ENCODE data around the gene NPEPPS. TPM values are rescaled to one million over a fixed set of nuclear protein-coding genes. Genes with fewer than 3 reads are reported as not detected.

The NPEPPS gene
- total RNA-seq, 8 experiments from 2014 or later = 57.4 to 132 (median 72.7) TPM

- Histone ChIP-seq H3K4me3 (no peak overlapping the region), H3K4me1 (replicated peaks in 1 of 2) (no peaks in the 10 kb centered on the region), H3K27ac (no peak overlapping the region)
- WGBS, 10 experiments = 43 to 100% (median 86%) methylated on average over 1 to 2 of the region's 2 CpGs; no CpG with 5 or more reads in 1 of the 10 experiments
- in situ Hi-C loops (cut with MboI; ENCODE audit: low pct_unique_long_range_greater_than_20kb in 2 of 9, low sequenced_read_pairs in 9 of 9, unreplicated experiment in 9 of 9) = no loop called here
- peak in 2 of 8 experiments; percentile 3 to 13 for ATAC-seq (replicated peaks in 6 of 8)
Measured at GRCh38 chr17:47622180-47622549, 91.3 kb downstream of the NPEPPS start.

DNA sequence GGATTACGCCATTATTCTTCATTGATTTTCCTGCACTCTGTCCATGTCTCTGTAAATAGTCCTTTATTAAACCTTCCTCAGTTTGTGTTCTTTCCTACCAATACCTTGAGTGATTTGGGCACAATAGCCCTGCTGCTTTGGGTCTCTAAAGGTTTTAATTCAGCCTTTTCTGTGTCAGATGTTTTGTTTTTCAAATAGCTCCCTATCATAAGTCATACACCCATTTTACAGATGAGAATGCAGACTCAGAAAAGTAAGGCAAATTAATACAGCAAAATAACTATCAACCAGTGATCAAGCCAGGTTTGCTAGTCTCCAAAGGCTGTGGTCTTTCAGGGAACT is 93.8 kb downstream of the NPEPPS start:
- H3K4me1 ChIP-seq (replicated peaks in 1 of 2) = no peaks in the 10 kb centered on the region
- H3K27ac ChIP-seq = no peak overlapping the region
- WGBS, 10 experiments = 0 to 100% (median 67%) methylated on average over 1 of the region's 1 CpG; no CpG with 5 or more reads in 3 of the 10 experiments
- in situ Hi-C loops (cut with MboI; ENCODE audit: low pct_unique_long_range_greater_than_20kb in 2 of 9, low sequenced_read_pairs in 9 of 9, unreplicated experiment in 9 of 9) = no loop called here
- H3K4me3 ChIP-seq = no peak overlapping the region
- no peak for ATAC-seq (replicated peaks in 6 of 8)

DNA sequence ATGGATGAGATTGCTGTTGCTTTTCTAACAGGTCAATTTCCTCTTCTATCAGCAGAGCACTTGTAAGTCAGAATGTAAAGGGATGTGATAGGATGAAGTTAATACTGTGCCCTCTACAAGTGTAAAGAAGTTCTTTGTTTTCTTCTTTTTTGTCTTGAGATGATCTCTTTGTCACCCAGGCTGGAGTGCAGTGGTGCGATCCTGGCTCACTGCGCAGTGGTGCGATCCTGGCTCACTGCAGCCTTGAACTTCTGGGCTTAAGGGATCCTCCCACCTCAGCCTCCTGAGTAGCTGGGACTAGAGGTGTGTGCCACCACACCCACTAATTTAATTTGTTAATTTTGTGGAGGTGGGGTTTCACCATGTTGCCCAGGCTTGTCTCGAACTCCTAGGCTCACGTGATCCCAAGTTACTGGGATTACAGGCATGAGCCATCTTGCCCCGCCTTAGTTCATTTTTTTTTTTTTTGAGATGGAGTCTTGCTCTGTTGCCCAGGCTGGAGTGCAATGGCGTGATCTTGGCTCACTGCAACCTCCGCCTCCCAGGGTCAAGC is 97.2 kb downstream of the NPEPPS start:
- H3K27ac ChIP-seq = no peak overlapping the region
- peak in 1 of 8 experiments; percentile 66 for ATAC-seq (replicated peaks in 6 of 8)
- no peak overlapping the region for H3K4me3 ChIP-seq
- in situ Hi-C loops (cut with MboI; ENCODE audit: low pct_unique_long_range_greater_than_20kb in 2 of 9, low sequenced_read_pairs in 9 of 9, unreplicated experiment in 9 of 9) = no loop called here
- H3K4me1 ChIP-seq (replicated peaks in 1 of 2) = no peaks in the 10 kb centered on the region
- 86 to 100% (median 100%) methylated on average over 1 to 7 of the region's 8 CpGs; no CpG with 5 or more reads in 1 of the 10 experiments for WGBS, 10 experiments

- H3K4me1 ChIP-seq (replicated peaks in 1 of 2) = no peaks in the 10 kb centered on the region
- H3K27ac ChIP-seq = no peak overlapping the region
- H3K4me3 ChIP-seq = no peak overlapping the region
- 20 to 83% (median 69%) methylated on average over 1 to 5 of the region's 5 CpGs; no CpG with 5 or more reads in 1 of the 10 experiments for WGBS, 10 experiments
- ATAC-seq (replicated peaks in 6 of 8) = no peak
- in situ Hi-C loops (cut with MboI; ENCODE audit: low pct_unique_long_range_greater_than_20kb in 2 of 9, low sequenced_read_pairs in 9 of 9, unreplicated experiment in 9 of 9) = no loop called here
Measured at GRCh38 chr17:47629826-47630225, 98.9 kb downstream of the NPEPPS start.

DNA sequence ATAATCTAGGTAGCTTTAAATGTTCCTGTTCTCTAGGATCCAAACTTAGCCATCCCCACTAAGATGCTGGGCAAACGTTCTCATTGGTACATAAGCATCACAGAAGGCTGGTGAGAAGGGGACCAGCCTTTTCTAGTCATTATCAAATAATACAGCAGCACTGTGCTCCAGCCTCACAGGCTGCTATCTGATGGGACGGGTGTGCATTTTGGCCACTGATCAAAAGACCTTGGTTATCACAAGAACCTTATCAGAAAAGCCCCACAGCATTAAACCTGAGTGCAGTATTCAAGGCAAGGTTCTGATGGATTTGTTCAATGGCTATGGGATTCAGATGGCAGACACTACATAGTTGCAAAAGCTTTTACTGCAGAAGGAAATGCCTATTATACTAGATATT is 99.7 kb downstream of the NPEPPS start:
- ATAC-seq (replicated peaks in 6 of 8) = no peak
- in situ Hi-C loops (cut with MboI; ENCODE audit: low pct_unique_long_range_greater_than_20kb in 2 of 9, low sequenced_read_pairs in 9 of 9, unreplicated experiment in 9 of 9) = no loop called here
- 38 to 92% (median 70%) methylated on average over 1 to 2 of the region's 2 CpGs; no CpG with 5 or more reads in 4 of the 10 experiments for WGBS, 10 experiments
- H3K4me1 ChIP-seq (replicated peaks in 1 of 2) = no peaks in the 10 kb centered on the region
- H3K4me3 ChIP-seq = no peak overlapping the region
- no peak overlapping the region for H3K27ac ChIP-seq

DNA sequence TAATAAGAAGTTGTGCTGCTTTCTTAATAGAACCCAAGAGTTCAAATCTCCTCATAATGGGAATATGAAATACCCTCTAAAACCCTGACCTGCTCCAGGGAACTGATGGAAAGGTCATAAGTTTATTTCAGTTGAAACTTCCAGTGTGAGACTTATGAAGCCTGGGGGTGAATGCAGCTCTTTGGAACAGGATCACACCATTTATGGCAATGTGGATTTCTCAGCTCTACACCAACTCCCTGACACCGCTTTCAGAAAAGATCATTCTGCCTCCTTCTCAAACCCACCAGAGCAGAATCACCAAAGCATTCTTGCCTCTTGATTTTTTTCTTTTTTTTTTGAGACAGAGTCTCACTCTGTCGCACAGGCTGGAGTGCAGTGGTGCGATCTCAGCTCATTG is 102.1 kb downstream of the NPEPPS start:
- Histone ChIP-seq H3K4me1 (replicated peaks in 1 of 2) (no peaks in the 10 kb centered on the region), H3K4me3 (no peak overlapping the region), H3K27ac (no peak overlapping the region)
- WGBS, 10 experiments = 80 to 100% (median 100%) methylated on average over 1 to 3 of the region's 3 CpGs; no CpG with 5 or more reads in 1 of the 10 experiments
- peak in 1 of 8 experiments; percentile 46 for ATAC-seq (replicated peaks in 6 of 8)
- in situ Hi-C loops (cut with MboI; ENCODE audit: low pct_unique_long_range_greater_than_20kb in 2 of 9, low sequenced_read_pairs in 9 of 9, unreplicated experiment in 9 of 9) = no loop called here

- no peaks in the 10 kb centered on the region for H3K4me1 ChIP-seq (replicated peaks in 1 of 2)
- ATAC-seq (replicated peaks in 6 of 8) = no peak
- in situ Hi-C loops (cut with MboI; ENCODE audit: low pct_unique_long_range_greater_than_20kb in 2 of 9, low sequenced_read_pairs in 9 of 9, unreplicated experiment in 9 of 9) = no loop called here
- H3K4me3 ChIP-seq = no peak overlapping the region
- no peak overlapping the region for H3K27ac ChIP-seq
- WGBS, 10 experiments = 40 to 100% (median 100%) methylated on average over 1 of the region's 1 CpG; no CpG with 5 or more reads in 4 of the 10 experiments
Measured at GRCh38 chr17:47633996-47634395, 103.1 kb downstream of the NPEPPS start.

GRCh38 chr17:47634870-47635269 is 104.0 kb downstream of the NPEPPS start:
- in situ Hi-C loops (cut with MboI; ENCODE audit: low pct_unique_long_range_greater_than_20kb in 2 of 9, low sequenced_read_pairs in 9 of 9, unreplicated experiment in 9 of 9) = no loop called here
- 80 to 100% (median 100%) methylated on average over 1 to 2 of the region's 3 CpGs; no CpG with 5 or more reads in 6 of the 10 experiments for WGBS, 10 experiments
- no peak overlapping the region for H3K4me3 ChIP-seq
- no peak overlapping the region for H3K27ac ChIP-seq
- no peak for ATAC-seq (replicated peaks in 6 of 8)
- H3K4me1 ChIP-seq (replicated peaks in 1 of 2) = no peaks in the 10 kb centered on the region

DNA sequence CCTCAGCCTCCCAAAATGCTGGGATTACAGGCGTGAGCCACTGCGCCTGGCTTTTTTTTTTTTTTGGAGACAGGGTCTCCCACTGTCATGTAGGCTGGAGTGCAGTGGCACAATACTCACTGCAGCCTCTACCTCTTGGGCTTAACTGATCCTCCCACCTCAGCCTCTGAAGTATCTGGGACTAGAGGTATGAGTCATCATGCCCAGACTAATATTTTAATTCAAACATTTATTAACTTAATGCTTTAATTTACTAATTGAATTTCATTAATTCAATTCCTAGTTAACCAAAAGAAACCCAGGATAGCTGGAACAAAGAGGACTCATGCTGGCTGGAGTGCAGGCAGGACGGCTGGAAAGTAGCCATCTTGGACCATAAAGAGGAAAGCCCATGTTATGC is 104.8 kb downstream of the NPEPPS start:
- Histone ChIP-seq H3K4me3 (no peak overlapping the region), H3K4me1 (replicated peaks in 1 of 2) (no peaks in the 10 kb centered on the region), H3K27ac (no peak overlapping the region)
- in situ Hi-C loops (cut with MboI; ENCODE audit: low pct_unique_long_range_greater_than_20kb in 2 of 9, low sequenced_read_pairs in 9 of 9, unreplicated experiment in 9 of 9) = no loop called here
- no peak for ATAC-seq (replicated peaks in 6 of 8)
- WGBS, 10 experiments = 83 to 100% (median 96%) methylated on average over 1 to 3 of the region's 3 CpGs; no CpG with 5 or more reads in 3 of the 10 experiments

- Histone ChIP-seq H3K27ac (no peak overlapping the region), H3K4me1 (replicated peaks in 1 of 2) (no peaks in the 10 kb centered on the region), H3K4me3 (no peak overlapping the region)
- in situ Hi-C loops (cut with MboI; ENCODE audit: low pct_unique_long_range_greater_than_20kb in 2 of 9, low sequenced_read_pairs in 9 of 9, unreplicated experiment in 9 of 9) = no loop called here
- 63 to 100% (median 98%) methylated on average over 1 to 2 of the region's 2 CpGs; no CpG with 5 or more reads in 2 of the 10 experiments for WGBS, 10 experiments
- no peak for ATAC-seq (replicated peaks in 6 of 8)
Measured at GRCh38 chr17:47636273-47637030, 105.5 kb downstream of the NPEPPS start.

DNA sequence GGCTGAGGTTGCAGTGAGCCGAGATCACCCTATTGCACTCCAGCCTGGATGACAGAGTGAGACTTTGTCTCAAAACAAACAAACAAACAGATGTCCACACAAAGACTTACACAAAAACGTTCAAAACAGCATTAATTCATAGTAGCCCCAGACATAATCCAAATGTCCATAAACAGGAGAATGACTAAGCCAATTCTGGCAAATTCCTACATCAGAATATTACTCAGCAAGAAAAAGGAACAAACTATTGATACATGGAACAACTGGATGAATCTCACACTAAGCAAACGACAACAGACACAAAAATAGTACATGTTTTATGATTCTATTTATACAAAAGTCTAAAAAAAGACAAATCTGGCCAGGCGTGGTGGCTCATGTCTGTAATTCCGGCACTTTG is 108.0 kb downstream of the NPEPPS start:
- no peak overlapping the region for H3K4me3 ChIP-seq
- no peak overlapping the region for H3K27ac ChIP-seq
- in situ Hi-C loops (cut with MboI; ENCODE audit: low pct_unique_long_range_greater_than_20kb in 2 of 9, low sequenced_read_pairs in 9 of 9, unreplicated experiment in 9 of 9) = no loop called here
- WGBS, 10 experiments = 67 to 100% (median 85%) methylated on average over 1 to 5 of the region's 5 CpGs
- no peak for ATAC-seq (replicated peaks in 6 of 8)
- no peaks in the 10 kb centered on the region for H3K4me1 ChIP-seq (replicated peaks in 1 of 2)

GRCh38 chr17:47640076-47640475 is 109.2 kb downstream of the NPEPPS start:
- Histone ChIP-seq H3K4me3 (no peak overlapping the region), H3K4me1 (replicated peaks in 1 of 2) (no peaks in the 10 kb centered on the region), H3K27ac (no peak overlapping the region)
- in situ Hi-C loops (cut with MboI; ENCODE audit: low pct_unique_long_range_greater_than_20kb in 2 of 9, low sequenced_read_pairs in 9 of 9, unreplicated experiment in 9 of 9) = no loop called here
- WGBS, 10 experiments = 17 to 92% (median 50%) methylated on average over 1 to 3 of the region's 3 CpGs; no CpG with 5 or more reads in 1 of the 10 experiments
- ATAC-seq (replicated peaks in 6 of 8) = no peak

- Histone ChIP-seq H3K4me3 (no peak overlapping the region), H3K4me1 (replicated peaks in 1 of 2) (no peaks in the 10 kb centered on the region), H3K27ac (no peak overlapping the region)
- 0 to 85% (median 80%) methylated on average over 1 to 4 of the region's 4 CpGs; no CpG with 5 or more reads in 5 of the 10 experiments for WGBS, 10 experiments
- peak in 3 of 8 experiments; percentile 71 to 90 (median 76) for ATAC-seq (replicated peaks in 6 of 8)
- in situ Hi-C loops (cut with MboI; ENCODE audit: low pct_unique_long_range_greater_than_20kb in 2 of 9, low sequenced_read_pairs in 9 of 9, unreplicated experiment in 9 of 9) = no loop called here
Measured at GRCh38 chr17:47641202-47641601, 110.3 kb downstream of the NPEPPS start.

Data from motor neuron (in vitro differentiated cells).